Left ventricle myocardium inferior (tissue), 1 donor: ENCODE results near the gene NELFE. TPM values are rescaled to one million over a fixed set of nuclear protein-coding genes. Genes with fewer than 3 reads are reported as not detected.

Experiments used
- DNase-seq: peaks from one replicate; pipeline ENCODE4 v3.0.0-alpha.2; 2020
- H3K27ac ChIP-seq: fragments of 200-600 bp; replicated peaks from 2 replicates; pipeline ENCODE4 v1.8.0; 2021
- H3K27me3 ChIP-seq: fragments of 200-600 bp; 2 replicates; pipeline ENCODE4 v1.8.0; 2021; ENCODE audit warnings: low read depth
- H3K36me3 ChIP-seq: fragments of 200-600 bp; 2 replicates; pipeline ENCODE4 v1.8.0; 2021
- H3K4me1 ChIP-seq: fragments of 200-600 bp; 2 replicates; pipeline ENCODE4 v1.8.0; 2021
- H3K4me3 ChIP-seq: fragments of 200-600 bp; 2 replicates; pipeline ENCODE4 v1.8.0; 2021; ENCODE audit warnings: mild to moderate bottlenecking, moderate library complexity
- H3K9me3 ChIP-seq: fragments of 200-600 bp; replicated peaks from 2 replicates; pipeline ENCODE4 v1.8.0; 2021
- intact Hi-C: fragments of 100-400 bp; cut with micrococcal nuclease; formaldehyde crosslinking; loops from one replicate; pipeline ENCODE4 v1.11.0; 2022
- total RNA-seq: library from RNA; stranded (reverse); fragmentation: NEBNext Ultra II Directional; extraction: Animal tissue kit (Norgen Biotek cat#: 25700); gene quantifications from one replicate; pipeline ENCODE4 v1.2.1, GENCODE V29; 2021
- TF ChIP-seq, protein P1 (sequence below): fragments of 200-600 bp; IDR thresholded peaks from 2 replicates; pipeline ENCODE4 v1.8.0; 2021; ENCODE audit warnings: antibody characterized with exemption, mild to moderate bottlenecking, borderline replicate concordance
- donor health status: DM: no; HTN: yes; CAD: no; lungs with severe emphysema.

Gene NELFE
- total RNA-seq, 1 donor from 2014 or later, result 39.3 TPM

DNA sequence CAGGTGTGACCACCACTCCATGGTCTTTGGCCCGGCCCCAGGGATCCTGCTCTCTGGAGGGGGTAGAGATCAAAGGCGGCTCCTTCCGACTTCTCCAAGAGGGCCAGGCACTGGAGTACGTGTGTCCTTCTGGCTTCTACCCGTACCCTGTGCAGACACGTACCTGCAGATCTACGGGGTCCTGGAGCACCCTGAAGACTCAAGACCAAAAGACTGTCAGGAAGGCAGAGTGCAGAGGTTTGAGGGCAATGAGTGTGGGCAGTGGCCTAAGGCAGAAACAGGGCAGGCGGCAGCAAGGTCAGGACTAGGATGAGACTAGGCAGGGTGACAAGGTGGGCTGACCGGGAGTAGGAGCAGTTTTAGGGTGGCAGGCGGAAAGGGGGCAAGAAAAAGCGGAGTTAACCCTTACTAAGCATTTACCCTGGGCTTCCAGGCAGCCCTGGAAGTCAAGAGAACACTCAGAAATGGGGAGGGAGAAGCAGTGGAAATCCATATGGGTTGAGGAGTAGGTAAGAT lies 12.3 kb downstream of the NELFE start:
- intact Hi-C loops, result no loop called here
- H3K9me3 ChIP-seq, result no peaks in the 10 kb centered on the region
- H3K27me3 ChIP-seq, result peaks cover 35% of the 10 kb centered on the region
- TF ChIP-seq, protein P1, sequence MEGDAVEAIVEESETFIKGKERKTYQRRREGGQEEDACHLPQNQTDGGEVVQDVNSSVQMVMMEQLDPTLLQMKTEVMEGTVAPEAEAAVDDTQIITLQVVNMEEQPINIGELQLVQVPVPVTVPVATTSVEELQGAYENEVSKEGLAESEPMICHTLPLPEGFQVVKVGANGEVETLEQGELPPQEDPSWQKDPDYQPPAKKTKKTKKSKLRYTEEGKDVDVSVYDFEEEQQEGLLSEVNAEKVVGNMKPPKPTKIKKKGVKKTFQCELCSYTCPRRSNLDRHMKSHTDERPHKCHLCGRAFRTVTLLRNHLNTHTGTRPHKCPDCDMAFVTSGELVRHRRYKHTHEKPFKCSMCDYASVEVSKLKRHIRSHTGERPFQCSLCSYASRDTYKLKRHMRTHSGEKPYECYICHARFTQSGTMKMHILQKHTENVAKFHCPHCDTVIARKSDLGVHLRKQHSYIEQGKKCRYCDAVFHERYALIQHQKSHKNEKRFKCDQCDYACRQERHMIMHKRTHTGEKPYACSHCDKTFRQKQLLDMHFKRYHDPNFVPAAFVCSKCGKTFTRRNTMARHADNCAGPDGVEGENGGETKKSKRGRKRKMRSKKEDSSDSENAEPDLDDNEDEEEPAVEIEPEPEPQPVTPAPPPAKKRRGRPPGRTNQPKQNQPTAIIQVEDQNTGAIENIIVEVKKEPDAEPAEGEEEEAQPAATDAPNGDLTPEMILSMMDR, result no peak
- DNase-seq, result no peak
- H3K4me3 ChIP-seq, result peak overlapping the region; percentile 39
- peaks cover under 1% of the 10 kb centered on the region for H3K36me3 ChIP-seq
- H3K27ac ChIP-seq, result peak overlapping the region; percentile 77
- H3K4me1 ChIP-seq, result peaks cover 13% of the 10 kb centered on the region

DNA sequence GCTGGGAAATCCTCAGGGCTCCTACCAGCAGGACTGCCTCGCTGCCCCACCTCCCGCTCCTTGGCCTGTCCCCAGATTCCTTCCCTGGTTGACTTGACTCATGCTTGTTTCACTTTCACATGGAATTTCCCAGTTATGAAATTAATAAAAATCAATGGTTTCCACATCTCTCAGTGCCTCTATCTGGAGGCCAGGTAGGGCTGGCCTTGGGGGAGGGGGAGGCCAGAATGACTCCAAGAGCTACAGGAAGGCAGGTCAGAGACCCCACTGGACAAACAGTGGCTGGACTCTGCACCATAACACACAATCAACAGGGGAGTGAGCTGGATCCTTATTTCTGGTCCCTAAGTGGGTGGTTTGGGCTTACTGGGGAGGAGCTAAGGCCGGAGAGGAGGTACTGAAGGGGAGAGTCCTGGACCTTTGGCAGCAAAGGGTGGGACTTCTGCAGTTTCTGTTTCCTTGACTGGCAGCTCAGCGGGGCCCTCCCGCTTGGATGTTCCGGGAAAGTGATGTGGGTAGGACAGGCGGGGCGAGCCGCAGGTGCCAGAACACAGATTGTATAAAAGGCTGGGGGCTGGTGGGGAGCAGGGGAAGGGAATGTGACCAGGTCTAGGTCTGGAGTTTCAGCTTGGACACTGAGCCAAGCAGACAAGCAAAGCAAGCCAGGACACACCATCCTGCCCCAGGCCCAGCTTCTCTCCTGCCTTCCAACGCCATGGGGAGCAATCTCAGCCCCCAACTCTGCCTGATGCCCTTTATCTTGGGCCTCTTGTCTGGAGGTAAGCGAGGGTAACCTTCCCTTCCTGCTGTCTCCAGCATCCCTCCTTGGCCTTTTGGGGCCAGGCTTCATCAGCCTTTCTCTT lies 13.0 kb downstream of the NELFE start, which contains the start of gene CFB:
Gene CFB (plus strand): TSS at position 589 of the 863 bp plus-strand sequence. CDS start 127 bp downstream, at position 716.
- peak; percentile 65 for DNase-seq
- H3K4me1 ChIP-seq, result peaks cover 13% of the 10 kb centered on the region
- H3K36me3 ChIP-seq, result no peaks in the 10 kb centered on the region
- intact Hi-C loops, result no loop called here
- no peaks in the 10 kb centered on the region for H3K9me3 ChIP-seq
- H3K4me3 ChIP-seq, result peak within 1 kb of the TSS; percentile 39
- TF ChIP-seq, protein P1, result no peak
- H3K27ac ChIP-seq, result peak within 1 kb of the TSS; percentile 77
- peaks cover 35% of the 10 kb centered on the region for H3K27me3 ChIP-seq

DNA sequence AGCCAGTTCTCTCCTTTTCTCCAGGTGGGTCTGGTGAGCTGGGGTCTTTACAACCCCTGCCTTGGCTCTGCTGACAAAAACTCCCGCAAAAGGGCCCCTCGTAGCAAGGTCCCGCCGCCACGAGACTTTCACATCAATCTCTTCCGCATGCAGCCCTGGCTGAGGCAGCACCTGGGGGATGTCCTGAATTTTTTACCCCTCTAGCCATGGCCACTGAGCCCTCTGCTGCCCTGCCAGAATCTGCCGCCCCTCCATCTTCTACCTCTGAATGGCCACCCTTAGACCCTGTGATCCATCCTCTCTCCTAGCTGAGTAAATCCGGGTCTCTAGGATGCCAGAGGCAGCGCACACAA lies 13.6 kb downstream of the NELFE start:
- Histone ChIP-seq H3K27me3 (peaks cover 39% of the 10 kb centered on the region), H3K9me3 (no peaks in the 10 kb centered on the region), H3K27ac (peak overlapping the region; percentile 77), H3K36me3 (no peaks in the 10 kb centered on the region), H3K4me3 (peak overlapping the region; percentile 39), H3K4me1 (peaks cover 13% of the 10 kb centered on the region)
- intact Hi-C loops, result no loop called here
- TF ChIP-seq, protein P1, result no peak
- DNase-seq, result no peak

DNA sequence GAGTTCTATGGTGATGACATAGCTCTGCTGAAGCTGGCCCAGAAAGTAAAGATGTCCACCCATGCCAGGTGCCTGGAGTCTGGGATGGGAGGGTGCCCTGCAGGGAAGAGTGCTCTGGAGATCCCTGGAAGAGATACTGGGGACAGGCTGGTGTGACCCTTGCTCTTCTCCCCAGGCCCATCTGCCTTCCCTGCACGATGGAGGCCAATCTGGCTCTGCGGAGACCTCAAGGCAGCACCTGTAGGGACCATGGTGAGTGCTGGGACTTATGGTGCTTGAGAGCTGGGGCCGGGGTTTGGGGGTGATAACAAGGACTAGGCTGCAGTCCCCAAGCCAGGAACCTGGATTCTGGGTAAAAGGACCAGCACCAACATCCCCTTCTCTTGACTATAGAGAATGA lies 15.0 kb downstream of the NELFE start:
- TF ChIP-seq, protein P1, result no peak
- Histone ChIP-seq H3K4me3 (no peak overlapping the region), H3K27ac (no peak overlapping the region), H3K9me3 (no peaks in the 10 kb centered on the region), H3K36me3 (no peaks in the 10 kb centered on the region), H3K4me1 (peaks cover 13% of the 10 kb centered on the region), H3K27me3 (peaks cover 41% of the 10 kb centered on the region)
- no peak for DNase-seq
- intact Hi-C loops, result no loop called here

DNA sequence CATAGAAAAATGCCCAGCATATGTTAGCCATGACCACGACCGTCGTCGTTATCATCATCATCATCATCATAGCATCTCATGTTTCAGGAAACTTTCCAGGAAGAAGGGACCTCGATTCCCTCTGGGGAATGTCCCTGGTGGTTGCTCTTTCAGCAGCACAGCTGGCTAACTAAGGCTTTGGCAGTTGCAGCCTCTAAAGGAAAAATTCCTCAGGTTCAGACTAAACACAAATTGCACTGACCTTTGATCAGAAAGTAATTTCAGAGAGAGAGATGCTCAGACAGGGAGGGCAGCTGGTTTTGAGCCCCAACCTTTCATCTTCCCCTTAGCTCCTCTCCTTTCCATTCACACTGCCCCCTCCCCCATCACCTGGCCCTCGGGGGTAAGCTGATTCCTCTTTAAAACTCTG lies 18.5 kb downstream of the NELFE start:
- Histone ChIP-seq H3K27me3 (peaks cover 40% of the 10 kb centered on the region), H3K27ac (no peak overlapping the region), H3K4me1 (peaks cover 6% of the 10 kb centered on the region), H3K9me3 (no peaks in the 10 kb centered on the region), H3K36me3 (no peaks in the 10 kb centered on the region), H3K4me3 (no peak overlapping the region)
- intact Hi-C loops, result no loop called here
- no peak for DNase-seq
- TF ChIP-seq, protein P1, result no peak
